ENCODE results near the gene SMAP2.
A peak's percentile ranks its signal among the peaks of the same experiment; 100 is the strongest.

SMAP2 gene

GRCh38 chr1:40383095-40383487 is 9.6 kb downstream of the SMAP2 start:
- Mint-ChIP-seq H3K27ac (peak overlapping the region in 2 of 3 experiments; percentile 34 to 39), H3K9me3 (no peaks in the 10 kb centered on the region), H3K4me1 (peaks cover 37% of the 10 kb centered on the region), H3K36me3 (ENCODE audit: low read depth) (no peaks in the 10 kb centered on the region), H3K27me3 (ENCODE audit: low read depth) (no peaks in the 10 kb centered on the region), H3K4me3 (no peak overlapping the region)
- TF ChIP-seq CTCF (IDR thresholded peaks at IDR 0.05; ENCODE audit: unreplicated experiment in 3 of 3), result no peak

- Mint-ChIP-seq H3K36me3 (ENCODE audit: low read depth) (peaks cover 2% of the 10 kb centered on the region), H3K27ac (peak overlapping the region; percentile 41 to 65 (median 47)), H3K9me3 (no peaks in the 10 kb centered on the region), H3K4me3 (no peak overlapping the region), H3K27me3 (ENCODE audit: low read depth) (no peaks in the 10 kb centered on the region), H3K4me1 (peaks cover 37% of the 10 kb centered on the region)
- no peak for TF ChIP-seq CTCF (IDR thresholded peaks at IDR 0.05; ENCODE audit: unreplicated experiment in 3 of 3)
Measured at GRCh38 chr1:40383488-40384412, 10.2 kb downstream of the SMAP2 start.

- no peak for TF ChIP-seq CTCF (IDR thresholded peaks at IDR 0.05; ENCODE audit: unreplicated experiment in 3 of 3)
- Mint-ChIP-seq H3K27ac (peak overlapping the region; percentile 41 to 65 (median 47)), H3K27me3 (ENCODE audit: low read depth) (no peaks in the 10 kb centered on the region)
Measured at GRCh38 chr1:40384413-40384762, 10.9 kb downstream of the SMAP2 start.

GRCh38 chr1:40384887-40385286 is 11.4 kb downstream of the SMAP2 start:
- Mint-ChIP-seq H3K4me1 (peaks cover 37% of the 10 kb centered on the region), H3K27ac (peak overlapping the region; percentile 41 to 65 (median 47)), H3K9me3 (no peaks in the 10 kb centered on the region), H3K4me3 (peak overlapping the region in 1 of 3 experiments; percentile 15), H3K27me3 (ENCODE audit: low read depth) (no peaks in the 10 kb centered on the region), H3K36me3 (ENCODE audit: low read depth) (peaks cover 9% of the 10 kb centered on the region)
- TF ChIP-seq CTCF (IDR thresholded peaks at IDR 0.05; ENCODE audit: unreplicated experiment in 3 of 3), result no peak

More at GRCh38 chr1:40384413-40384762, 10.9 kb downstream of the SMAP2 start:
- no peak overlapping the region for H3K4me3 Mint-ChIP-seq
- no peaks in the 10 kb centered on the region for H3K9me3 Mint-ChIP-seq
- peaks cover 8% of the 10 kb centered on the region for H3K36me3 Mint-ChIP-seq (ENCODE audit: low read depth)
- H3K4me1 Mint-ChIP-seq, result peaks cover 37% of the 10 kb centered on the region

- no peak for TF ChIP-seq CTCF (IDR thresholded peaks at IDR 0.05; ENCODE audit: unreplicated experiment in 3 of 3)
- H3K4me1 Mint-ChIP-seq, result peaks cover 37% of the 10 kb centered on the region
- H3K36me3 Mint-ChIP-seq (ENCODE audit: low read depth), result peaks cover 9% of the 10 kb centered on the region
- no peaks in the 10 kb centered on the region for H3K27me3 Mint-ChIP-seq (ENCODE audit: low read depth)
- peak overlapping the region; percentile 41 to 65 (median 47) for H3K27ac Mint-ChIP-seq
- no peaks in the 10 kb centered on the region for H3K9me3 Mint-ChIP-seq
- H3K4me3 Mint-ChIP-seq, result peak overlapping the region in 1 of 3 experiments; percentile 15
Measured at GRCh38 chr1:40385437-40386358, 12.2 kb downstream of the SMAP2 start.

Data from nephron (organoid).